Right lobe of liver (tissue), 6 donors: ENCODE results near the gene FLII. TPM values are rescaled to one million over a fixed set of nuclear protein-coding genes. Genes with fewer than 3 reads are reported as not detected.

Experiments
- ATAC-seq, 4 donors: fragments of 200-7000 bp; cut with Tn5 transposase; one replicate each; pipeline ENCODE4 v1.9.1; 2020; ENCODE audit warnings: mild to moderate bottlenecking in 4 of 4, moderate library complexity in 4 of 4
- DNase-seq, 3 donors: peaks; one replicate each; pipeline ENCODE4 v3.0.0-alpha.2; 2020
- H3K27ac ChIP-seq, 3 donors: fragments of 200-600 bp; one replicate each; pipeline ENCODE4 v1.8.0; 2022
- H3K27me3 ChIP-seq, 2 donors: fragments of 200-600 bp; one replicate each; pipeline ENCODE4 v1.8.0; 2022
- H3K36me3 ChIP-seq, 4 donors: fragments of 200-600 bp; sonication (generic) in 1 of 4; one replicate each; pipeline versions ENCODE4 v1.5.1 to v1.8.0; 2017 to 2022; ENCODE audit warnings: control low read depth in 1 of 4
- H3K4me1 ChIP-seq, 4 donors: fragments of 200-600 bp; sonication (generic) in 1 of 4; one replicate each; pipeline versions ENCODE4 v1.5.1 to v1.8.0; 2017 to 2022; ENCODE audit warnings: control low read depth in 1 of 4
- H3K4me3 ChIP-seq, 3 donors: fragments of 200-600 bp; one replicate each; pipeline ENCODE4 v1.8.0; 2022
- H3K9me3 ChIP-seq, 4 donors: fragments of 200-600 bp; sonication (generic) in 1 of 4; one replicate each; pipeline versions ENCODE4 v1.5.1 to v1.8.0; 2017 to 2022; ENCODE audit warnings: control low read depth in 1 of 4
- CTCF ChIP-seq, 4 donors: fragments of 200-600 bp in 3 of 4; fragments of 450-650 bp in 1 of 4; IDR thresholded peaks; one replicate each; pipeline versions ENCODE4 v1.5.1 to v1.8.0; 2016 to 2022; ENCODE audit warnings: antibody characterized with exemption in 4 of 4, mild to moderate bottlenecking in 2 of 4
- POLR2A ChIP-seq: fragments of 450-650 bp; IDR thresholded peaks from one replicate; pipeline ENCODE4 v1.6.1; 2017; ENCODE audit warnings: antibody characterized with exemption, mild to moderate bottlenecking
- WGBS: methylation state at CpG from one replicate; pipeline ENCODE4 v1.1.6; 2018; ENCODE audit warnings: low coverage, low lambda C conversion rate; ENCODE audit not compliant: insufficient coverage; ENCODE audit errors: missing lambda C conversion rate; 5-methylcytosine and 5-hydroxymethylcytosine counted together
- intact Hi-C, 2 donors: fragments of 100-400 bp; cut with DNase I; formaldehyde crosslinking; loops; one replicate each; pipeline versions ENCODE4 v1.11.2 to v1.14.1; 2022
- total RNA-seq, 6 experiments: library from RNA; depleted of rRNA in 2 of 6; stranded (reverse); fragments of >200 nt in 2 of 6; fragmentation: NEBNext Ultra II Directional in 3 of 6; extraction: Animal tissue kit (Norgen Biotek cat#: 25700) in 3 of 6; gene quantifications; one replicate each; pipeline versions ENCODE4 v1.1.0 to v1.2.4, GENCODE V29; 2016 to 2023
- donor health status: DM: no; HTN: yes; CAD: no.
- donor health status: DM: no; HTN: no; CAD: no.
- donor health status: DM: no; HTN: no; CAD: no.
- donor health status: DM: no; HTN: yes; CAD: no.
- donor health status: DM: no; HTN: yes; CAD: no.

Gene FLII
- total RNA-seq, 6 experiments from 2014 or later: 89.0 to 171 (median 116) TPM

DNA sequence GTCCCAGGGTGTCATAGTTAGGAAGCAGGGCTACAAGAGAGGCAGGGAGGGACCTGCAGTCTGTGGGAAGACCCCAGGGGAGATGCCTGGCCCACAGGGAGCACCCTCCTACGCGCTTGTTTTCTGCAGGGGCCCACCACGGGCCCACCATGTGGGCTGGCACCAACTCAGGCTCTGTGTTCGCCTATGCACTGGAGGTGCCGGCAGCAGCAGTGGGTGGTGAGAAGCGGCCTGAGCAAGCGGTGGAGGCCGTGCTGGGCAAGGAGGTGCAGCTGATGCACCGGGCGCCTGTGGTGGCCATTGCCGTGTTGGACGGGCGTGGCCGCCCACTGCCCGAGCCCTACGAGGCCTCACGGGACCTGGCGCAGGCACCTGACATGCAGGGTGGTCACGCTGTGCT, 18.1 kb downstream of the FLII start:
- peaks cover 0 to 9% (median 5%) of the 10 kb centered on the region in 4 donors for H3K36me3 ChIP-seq
- DNase-seq (no peak), ATAC-seq (no peak)
- intact Hi-C loops: no loop called here
- no peak for TF ChIP-seq POLR2A
- no peak for TF ChIP-seq CTCF (IDR thresholded peaks at IDR 0.05)
- 97% methylated on average over 10 of the region's 19 CpGs for WGBS
- H3K4me1 ChIP-seq: no peaks in the 10 kb centered on the region
- no peak overlapping the region for H3K4me3 ChIP-seq
- no peak overlapping the region for H3K27ac ChIP-seq
- H3K9me3 ChIP-seq: no peaks in the 10 kb centered on the region
- H3K27me3 ChIP-seq: no peaks in the 10 kb centered on the region

GRCh38 chr17:18238299-18238698, 20.2 kb downstream of the FLII start:
- TF ChIP-seq POLR2A (no peak), CTCF (IDR thresholded peaks at IDR 0.05) (no peak)
- intact Hi-C loops: no loop called here
- H3K27ac ChIP-seq: no peak overlapping the region

GRCh38 chr17:18237461-18237860, 21.1 kb downstream of the FLII start:
- no peak for DNase-seq
- H3K9me3 ChIP-seq: no peaks in the 10 kb centered on the region
- H3K27me3 ChIP-seq: no peaks in the 10 kb centered on the region
- no peak for TF ChIP-seq CTCF (IDR thresholded peaks at IDR 0.05)
- TF ChIP-seq POLR2A: no peak
- no peaks in the 10 kb centered on the region for H3K36me3 ChIP-seq
- H3K4me1 ChIP-seq: no peaks in the 10 kb centered on the region
- no peak overlapping the region for H3K27ac ChIP-seq
- no peak overlapping the region for H3K4me3 ChIP-seq
- no peak for ATAC-seq
- 33% methylated on average over 3 of the region's 20 CpGs for WGBS
- intact Hi-C loops: no loop called here

More at GRCh38 chr17:18238299-18238698, 20.2 kb downstream of the FLII start:
- no peaks in the 10 kb centered on the region for H3K27me3 ChIP-seq
- no peaks in the 10 kb centered on the region for H3K4me1 ChIP-seq
- no peaks in the 10 kb centered on the region for H3K9me3 ChIP-seq
- H3K36me3 ChIP-seq: no peaks in the 10 kb centered on the region
- DNase-seq (no peak), ATAC-seq (no peak)
- WGBS: 50% methylated on average over 2 of the region's 18 CpGs
- H3K4me3 ChIP-seq: no peak overlapping the region

DNA sequence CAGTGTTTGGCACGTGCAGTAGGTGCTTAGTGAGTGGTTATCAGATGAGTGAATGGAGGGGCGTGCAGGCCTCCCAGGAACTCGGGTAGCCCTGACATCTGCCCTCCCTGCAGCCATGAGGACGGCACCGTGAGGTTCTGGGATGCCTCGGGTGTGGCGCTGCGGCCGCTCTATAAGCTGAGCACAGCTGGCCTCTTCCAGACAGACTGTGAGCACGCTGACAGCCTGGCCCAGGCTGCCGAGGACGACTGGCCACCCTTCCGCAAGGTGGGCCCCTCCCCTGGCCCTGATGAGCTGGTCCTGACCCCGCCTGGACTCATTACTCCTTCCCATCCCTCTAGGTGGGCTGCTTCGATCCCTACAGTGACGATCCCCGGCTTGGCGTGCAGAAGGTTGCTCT, 22.0 kb downstream of the FLII start:
- intact Hi-C loops: no loop called here
- Histone ChIP-seq H3K4me3 (no peak overlapping the region), H3K36me3 (no peaks in the 10 kb centered on the region), H3K27me3 (no peaks in the 10 kb centered on the region), H3K9me3 (no peaks in the 10 kb centered on the region), H3K4me1 (no peaks in the 10 kb centered on the region), H3K27ac (no peak overlapping the region)
- ATAC-seq (no peak), DNase-seq (no peak)
- WGBS: no CpG with 5 or more reads among the region's 18 CpGs
- no peak for TF ChIP-seq POLR2A
- TF ChIP-seq CTCF (IDR thresholded peaks at IDR 0.05): no peak

DNA sequence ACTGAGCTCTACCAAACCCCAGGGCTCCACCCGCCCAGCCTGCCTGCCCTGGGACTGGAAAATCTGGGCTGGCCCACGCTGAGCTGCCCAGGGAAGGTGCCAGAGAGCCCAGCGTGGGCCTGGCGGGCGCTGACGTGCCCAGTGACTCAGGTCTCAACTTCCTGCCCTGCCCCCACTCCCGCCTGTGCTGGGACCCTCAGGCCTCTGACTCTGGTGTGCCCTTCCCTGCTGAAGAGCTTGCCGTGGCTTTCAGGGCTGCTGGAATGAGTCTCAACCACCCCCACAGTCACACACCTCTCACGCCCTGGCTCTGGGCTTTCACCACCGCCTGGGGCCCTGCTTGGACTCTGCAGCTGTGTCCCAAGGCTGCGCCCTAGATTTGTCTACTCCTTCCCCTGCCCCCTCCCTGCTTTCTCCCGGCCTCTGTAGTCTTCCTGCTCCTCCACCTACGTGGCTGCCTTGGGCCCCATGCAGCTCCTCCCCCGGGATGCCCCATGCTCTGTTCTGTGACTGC, 22.7 kb downstream of the FLII start:
- Histone ChIP-seq H3K27me3 (no peaks in the 10 kb centered on the region), H3K36me3 (no peaks in the 10 kb centered on the region), H3K4me1 (no peaks in the 10 kb centered on the region), H3K4me3 (no peak overlapping the region), H3K9me3 (no peaks in the 10 kb centered on the region), H3K27ac (no peak overlapping the region)
- intact Hi-C loops: no loop called here
- TF ChIP-seq POLR2A (no peak), CTCF (IDR thresholded peaks at IDR 0.05) (no peak)
- no peak for ATAC-seq
- WGBS: 82% methylated on average over 6 of the region's 14 CpGs
- DNase-seq: no peak
